ENCODE results near the gene MAGI2.

MAGI2 gene

GRCh38 chr7:78473571-78474301, 979.7 kb downstream of the MAGI2 start:
- Mint-ChIP-seq H3K9me3 (peaks cover 0 to 8% of the 10 kb centered on the region in 2 donors), H3K36me3 (ENCODE audit: insufficient read depth) (no peaks in the 10 kb centered on the region), H3K4me1 (ENCODE audit: low read depth in 2 of 2) (no peaks in the 10 kb centered on the region), H3K27me3 (no peaks in the 10 kb centered on the region), H3K27ac (no peak overlapping the region), H3K4me3 (no peak overlapping the region)
- no peak for DNase-seq
- no peak for ATAC-seq (replicated peaks)

DNA sequence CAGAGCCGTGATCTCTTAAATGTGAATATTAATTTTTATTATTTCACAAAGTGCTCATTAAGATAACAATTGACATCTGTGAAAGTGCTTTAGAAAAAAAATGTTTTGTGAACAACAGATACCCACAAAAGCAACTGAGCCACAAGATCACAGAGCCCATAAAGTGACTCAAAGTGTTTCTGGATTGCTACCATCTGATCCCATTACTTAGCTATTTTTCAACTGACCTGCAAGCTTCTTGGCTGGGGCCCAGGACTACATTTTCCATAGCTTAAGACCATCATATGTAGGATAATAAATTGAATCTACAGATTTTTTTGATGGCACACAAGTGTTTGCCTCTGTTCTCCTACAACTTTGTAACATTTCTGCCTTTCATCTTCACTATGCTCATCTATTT, 980.4 kb downstream of the MAGI2 start:
- H3K4me3 Mint-ChIP-seq, result no peak overlapping the region
- H3K9me3 Mint-ChIP-seq, result peaks cover 0 to 8% of the 10 kb centered on the region in 2 donors
- H3K36me3 Mint-ChIP-seq (ENCODE audit: insufficient read depth), result no peaks in the 10 kb centered on the region
- no peak for DNase-seq
- no peak for ATAC-seq (replicated peaks)
- H3K27me3 Mint-ChIP-seq, result no peaks in the 10 kb centered on the region
- no peaks in the 10 kb centered on the region for H3K4me1 Mint-ChIP-seq (ENCODE audit: low read depth in 2 of 2)
- no peak overlapping the region for H3K27ac Mint-ChIP-seq

GRCh38 chr7:78472519-78472918, 980.9 kb downstream of the MAGI2 start:
- H3K4me1 Mint-ChIP-seq (ENCODE audit: low read depth in 2 of 2), result no peaks in the 10 kb centered on the region
- H3K36me3 Mint-ChIP-seq (ENCODE audit: insufficient read depth), result no peaks in the 10 kb centered on the region
- no peak for ATAC-seq (replicated peaks)
- no peak overlapping the region for H3K27ac Mint-ChIP-seq
- no peaks in the 10 kb centered on the region for H3K27me3 Mint-ChIP-seq
- DNase-seq, result no peak
- no peak overlapping the region for H3K4me3 Mint-ChIP-seq
- H3K9me3 Mint-ChIP-seq, result peaks cover 0 to 8% of the 10 kb centered on the region in 2 donors

- Mint-ChIP-seq H3K36me3 (ENCODE audit: insufficient read depth) (peaks cover 2% of the 10 kb centered on the region), H3K4me1 (ENCODE audit: low read depth in 2 of 2) (no peaks in the 10 kb centered on the region), H3K27me3 (no peaks in the 10 kb centered on the region), H3K9me3 (peaks cover 0 to 7% of the 10 kb centered on the region in 2 donors), H3K4me3 (no peak overlapping the region), H3K27ac (no peak overlapping the region)
- DNase-seq (no peak), ATAC-seq (replicated peaks) (no peak)
Measured at GRCh38 chr7:78465894-78466293, 987.6 kb downstream of the MAGI2 start.

DNA sequence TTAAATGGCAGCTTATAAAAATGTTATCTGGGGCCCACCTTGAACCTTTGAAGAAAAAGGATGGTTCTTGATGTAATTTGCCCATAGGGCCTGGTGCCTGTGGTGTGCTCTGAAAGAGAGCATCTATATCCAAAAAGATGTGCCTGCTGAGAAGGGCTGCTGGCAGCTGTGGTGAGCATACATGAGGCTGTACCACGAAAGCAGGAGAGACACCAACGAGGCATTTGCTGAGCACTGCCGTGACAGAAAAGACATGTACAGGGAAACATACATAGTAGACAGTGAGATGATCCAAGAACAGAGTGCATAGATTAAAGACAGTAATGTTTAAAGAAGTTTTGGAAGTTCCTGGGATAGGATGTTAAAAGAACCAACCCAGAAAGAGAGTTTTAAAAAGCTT, 990.4 kb downstream of the MAGI2 start:
- H3K4me1 Mint-ChIP-seq (ENCODE audit: low read depth in 2 of 2), result no peaks in the 10 kb centered on the region
- H3K27me3 Mint-ChIP-seq, result no peaks in the 10 kb centered on the region
- peaks cover 2% of the 10 kb centered on the region for H3K36me3 Mint-ChIP-seq (ENCODE audit: insufficient read depth)
- H3K4me3 Mint-ChIP-seq, result no peak overlapping the region
- no peak for DNase-seq
- no peak overlapping the region for H3K27ac Mint-ChIP-seq
- H3K9me3 Mint-ChIP-seq, result peaks cover 0 to 3% of the 10 kb centered on the region in 2 donors
- ATAC-seq (replicated peaks), result no peak

GRCh38 chr7:78450706-78451105, 1002.8 kb downstream of the MAGI2 start:
- Mint-ChIP-seq H3K27ac (no peak overlapping the region), H3K4me1 (ENCODE audit: low read depth in 2 of 2) (no peaks in the 10 kb centered on the region), H3K9me3 (peaks cover 0 to 5% of the 10 kb centered on the region in 2 donors), H3K36me3 (ENCODE audit: insufficient read depth) (no peaks in the 10 kb centered on the region), H3K27me3 (no peaks in the 10 kb centered on the region), H3K4me3 (no peak overlapping the region)
- ATAC-seq (replicated peaks), result no peak
- no peak for DNase-seq

- Mint-ChIP-seq H3K9me3 (peaks cover 0 to 5% of the 10 kb centered on the region in 2 donors), H3K36me3 (ENCODE audit: insufficient read depth) (no peaks in the 10 kb centered on the region), H3K27me3 (no peaks in the 10 kb centered on the region), H3K4me1 (ENCODE audit: low read depth in 2 of 2) (no peaks in the 10 kb centered on the region), H3K27ac (no peak overlapping the region), H3K4me3 (no peak overlapping the region)
- ATAC-seq (replicated peaks), result no peak
- DNase-seq, result no peak
Measured at GRCh38 chr7:78448911-78449310, 1004.6 kb downstream of the MAGI2 start.

DNA sequence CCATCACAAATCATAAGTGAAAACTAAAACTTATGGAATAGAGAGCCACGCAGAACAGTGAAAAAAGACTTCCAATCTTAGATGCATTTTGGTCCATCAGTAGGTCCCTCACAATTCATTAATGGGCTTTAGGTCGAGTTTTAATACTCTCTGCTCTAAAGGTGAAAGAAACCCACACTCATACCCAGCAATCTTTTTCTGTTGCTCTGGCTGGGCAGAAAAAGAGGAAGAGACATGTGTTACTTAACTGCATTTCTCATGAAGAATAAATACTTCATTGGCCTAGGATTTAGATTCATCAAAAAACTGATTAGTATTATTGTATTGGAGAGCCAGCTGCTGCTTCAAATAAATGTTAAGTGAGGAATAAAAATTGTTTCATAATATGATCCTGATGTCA, 1009.2 kb downstream of the MAGI2 start:
- Mint-ChIP-seq H3K4me3 (no peak overlapping the region), H3K4me1 (ENCODE audit: low read depth in 2 of 2) (no peaks in the 10 kb centered on the region), H3K27me3 (no peaks in the 10 kb centered on the region), H3K27ac (no peak overlapping the region), H3K9me3 (peaks cover 2 to 3% of the 10 kb centered on the region in 2 donors), H3K36me3 (ENCODE audit: insufficient read depth) (no peaks in the 10 kb centered on the region)
- ATAC-seq (replicated peaks) (no peak), DNase-seq (no peak)

GRCh38 chr7:78443811-78444210, 1009.7 kb downstream of the MAGI2 start:
- Mint-ChIP-seq H3K4me1 (ENCODE audit: low read depth in 2 of 2) (no peaks in the 10 kb centered on the region), H3K27me3 (no peaks in the 10 kb centered on the region), H3K4me3 (no peak overlapping the region), H3K9me3 (peaks cover 6% of the 10 kb centered on the region in 2 donors), H3K36me3 (ENCODE audit: insufficient read depth) (no peaks in the 10 kb centered on the region), H3K27ac (no peak overlapping the region)
- DNase-seq (no peak), ATAC-seq (replicated peaks) (no peak)

DNA sequence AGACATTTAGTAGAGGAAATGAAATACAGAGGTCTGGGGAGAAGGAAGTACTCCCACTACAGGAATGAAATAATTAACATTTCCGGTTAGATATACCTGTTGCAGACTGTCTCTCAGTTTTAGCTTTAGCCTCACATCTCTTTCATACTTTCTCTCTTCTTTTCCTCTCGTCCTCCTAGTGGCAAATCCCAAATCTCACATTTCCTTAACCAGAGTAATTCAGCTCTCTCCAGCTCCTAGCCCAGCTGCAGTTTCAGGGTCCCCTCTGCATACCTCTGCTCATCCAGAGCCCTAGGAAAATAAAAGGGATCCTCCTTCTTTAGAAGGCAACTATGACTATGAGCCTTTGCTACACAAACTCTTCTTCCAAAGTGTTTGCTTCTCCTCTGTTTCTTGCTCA, 1011.7 kb downstream of the MAGI2 start:
- Mint-ChIP-seq H3K36me3 (ENCODE audit: insufficient read depth) (no peaks in the 10 kb centered on the region), H3K4me1 (ENCODE audit: low read depth in 2 of 2) (no peaks in the 10 kb centered on the region), H3K27ac (no peak overlapping the region), H3K9me3 (peaks cover 3 to 6% of the 10 kb centered on the region in 2 donors), H3K27me3 (no peaks in the 10 kb centered on the region), H3K4me3 (no peak overlapping the region)
- DNase-seq (no peak), ATAC-seq (replicated peaks) (no peak)

GRCh38 chr7:78438433-78438832, 1015.0 kb downstream of the MAGI2 start:
- no peaks in the 10 kb centered on the region for H3K36me3 Mint-ChIP-seq (ENCODE audit: insufficient read depth)
- H3K9me3 Mint-ChIP-seq, result peaks cover 4 to 6% of the 10 kb centered on the region in 2 donors
- no peaks in the 10 kb centered on the region for H3K27me3 Mint-ChIP-seq
- no peaks in the 10 kb centered on the region for H3K4me1 Mint-ChIP-seq (ENCODE audit: low read depth in 2 of 2)
- DNase-seq (no peak), ATAC-seq (replicated peaks) (no peak)
- no peak overlapping the region for H3K4me3 Mint-ChIP-seq
- H3K27ac Mint-ChIP-seq, result no peak overlapping the region

DNA sequence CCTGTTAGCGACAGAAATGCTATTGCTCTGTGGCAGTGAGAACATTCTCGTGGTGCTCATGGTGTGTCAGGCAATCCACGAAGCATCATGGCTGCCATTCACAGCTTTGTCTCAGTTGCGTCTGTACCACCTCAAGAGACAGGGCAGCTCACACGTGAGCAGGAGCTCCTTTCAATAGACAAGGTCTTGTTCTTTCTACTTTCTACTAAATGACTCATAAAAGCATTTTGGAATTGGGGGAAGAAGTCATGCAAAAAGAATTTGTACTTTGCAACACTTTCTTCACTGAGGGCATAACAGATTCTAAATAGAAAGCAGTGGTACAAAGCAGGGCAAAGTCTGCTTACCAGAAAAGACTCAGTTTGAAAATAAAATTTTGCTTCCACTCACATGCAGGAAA, 1016.3 kb downstream of the MAGI2 start:
- ATAC-seq (replicated peaks), result no peak
- H3K9me3 Mint-ChIP-seq, result peaks cover 4 to 6% of the 10 kb centered on the region in 2 donors
- H3K36me3 Mint-ChIP-seq (ENCODE audit: insufficient read depth), result no peaks in the 10 kb centered on the region
- H3K4me3 Mint-ChIP-seq, result no peak overlapping the region
- DNase-seq, result no peak
- no peaks in the 10 kb centered on the region for H3K27me3 Mint-ChIP-seq
- no peaks in the 10 kb centered on the region for H3K4me1 Mint-ChIP-seq (ENCODE audit: low read depth in 2 of 2)
- H3K27ac Mint-ChIP-seq, result no peak overlapping the region

GRCh38 chr7:78435355-78435754, 1018.1 kb downstream of the MAGI2 start:
- Mint-ChIP-seq H3K4me3 (no peak overlapping the region), H3K27ac (no peak overlapping the region)

DNA sequence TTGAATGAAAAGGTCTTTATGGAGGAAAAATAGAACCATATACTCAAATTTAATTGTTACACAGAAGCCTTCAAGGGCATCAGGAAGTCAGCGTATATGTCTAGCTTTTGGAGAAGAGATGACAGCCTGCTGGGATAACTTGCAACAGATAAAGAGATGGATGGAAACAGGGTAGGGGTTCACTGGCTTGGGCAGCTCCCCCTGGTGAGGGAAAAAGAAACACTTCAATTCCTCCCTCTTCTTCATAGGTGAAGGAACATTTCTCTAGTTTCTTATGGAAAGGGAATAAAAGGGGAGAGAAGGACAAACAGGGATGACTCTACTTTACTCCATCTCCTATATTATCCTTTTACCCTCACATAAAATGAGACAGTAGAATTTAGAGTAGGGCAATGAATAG, 1019.2 kb downstream of the MAGI2 start:
- no peak overlapping the region for H3K4me3 Mint-ChIP-seq
- H3K27me3 Mint-ChIP-seq, result no peaks in the 10 kb centered on the region
- ATAC-seq (replicated peaks), result no peak
- H3K27ac Mint-ChIP-seq, result no peak overlapping the region
- H3K9me3 Mint-ChIP-seq, result peaks cover 4% of the 10 kb centered on the region in 2 donors
- no peaks in the 10 kb centered on the region for H3K4me1 Mint-ChIP-seq (ENCODE audit: low read depth in 2 of 2)
- H3K36me3 Mint-ChIP-seq (ENCODE audit: insufficient read depth), result no peaks in the 10 kb centered on the region
- no peak for DNase-seq

More at GRCh38 chr7:78435355-78435754, 1018.1 kb downstream of the MAGI2 start:
- H3K9me3 Mint-ChIP-seq, result peaks cover 4 to 6% of the 10 kb centered on the region in 2 donors
- no peak for DNase-seq
- no peaks in the 10 kb centered on the region for H3K27me3 Mint-ChIP-seq
- no peaks in the 10 kb centered on the region for H3K36me3 Mint-ChIP-seq (ENCODE audit: insufficient read depth)
- no peaks in the 10 kb centered on the region for H3K4me1 Mint-ChIP-seq (ENCODE audit: low read depth in 2 of 2)
- no peak for ATAC-seq (replicated peaks)

All from effector memory CD8-positive, alpha-beta T cell (primary cell).